ENCODE measurements around the gene LRMDA. TPM values are rescaled to one million over a fixed set of nuclear protein-coding genes. Genes with fewer than 3 reads are reported as not detected.

The LRMDA gene
- total RNA-seq, 4 donors from 2014 or later, result 0.88 to 14.1 (median 5.1) TPM; not detected in 1

GRCh38 chr10:76461024-76461423, 1029.6 kb downstream of the LRMDA start:
- no peaks in the 10 kb centered on the region for H3K9me3 ChIP-seq
- H3K36me3 ChIP-seq, result no peaks in the 10 kb centered on the region
- TF ChIP-seq POLR2A (IDR thresholded peaks at IDR 0.05), result no peak
- H3K4me3 ChIP-seq, result no peak overlapping the region
- peaks cover 0 to 18% (median 3%) of the 10 kb centered on the region in 3 donors for H3K4me1 ChIP-seq
- no peaks in the 10 kb centered on the region for H3K27me3 ChIP-seq
- intact Hi-C loops (cut with DNase I), result no loop called here
- H3K27ac ChIP-seq, result no peak overlapping the region
- DNase-seq, result no peak
- WGBS, 2 donors, result 89 to 91% methylated on average over 3 of the region's 3 CpGs

GRCh38 chr10:76463111-76463510, 1031.7 kb downstream of the LRMDA start:
- intact Hi-C loops (cut with DNase I), result no loop called here
- no peaks in the 10 kb centered on the region for H3K9me3 ChIP-seq
- TF ChIP-seq POLR2A (IDR thresholded peaks at IDR 0.05) (no peak), CTCF (IDR thresholded peaks at IDR 0.05) (no peak)
- H3K27ac ChIP-seq, result no peak overlapping the region
- 40% methylated on average over 1 of the region's 1 CpG; no CpG with 5 or more reads in 1 of the 2 donors for WGBS, 2 donors
- H3K36me3 ChIP-seq, result no peaks in the 10 kb centered on the region
- H3K4me3 ChIP-seq, result no peak overlapping the region
- peaks cover 0 to 18% (median 3%) of the 10 kb centered on the region in 3 donors for H3K4me1 ChIP-seq
- DNase-seq, result no peak
- no peaks in the 10 kb centered on the region for H3K27me3 ChIP-seq

- Histone ChIP-seq H3K36me3 (no peaks in the 10 kb centered on the region), H3K9me3 (no peaks in the 10 kb centered on the region), H3K4me1 (no peaks in the 10 kb centered on the region), H3K27me3 (no peaks in the 10 kb centered on the region), H3K4me3 (no peak overlapping the region), H3K27ac (no peak overlapping the region)
- TF ChIP-seq POLR2A (IDR thresholded peaks at IDR 0.05), result no peak
- no peak for TF ChIP-seq CTCF (IDR thresholded peaks at IDR 0.05)
- intact Hi-C loops (cut with DNase I), result no loop called here
- no peak for DNase-seq
- WGBS, 2 donors, result 60 to 71% methylated on average over 6 of the region's 6 CpGs
These were observed 1035.5 kb downstream of the LRMDA start for GRCh38 chr10:76466836-76467503.

GRCh38 chr10:76469675-76470074, 1038.3 kb downstream of the LRMDA start:
- Histone ChIP-seq H3K4me3 (no peak overlapping the region), H3K36me3 (no peaks in the 10 kb centered on the region), H3K27me3 (no peaks in the 10 kb centered on the region), H3K4me1 (no peaks in the 10 kb centered on the region), H3K9me3 (no peaks in the 10 kb centered on the region), H3K27ac (no peak overlapping the region)
- no peak for DNase-seq
- intact Hi-C loops (cut with DNase I), result no loop called here
- TF ChIP-seq POLR2A (IDR thresholded peaks at IDR 0.05) (no peak), CTCF (IDR thresholded peaks at IDR 0.05) (no peak)

- H3K36me3 ChIP-seq, result no peaks in the 10 kb centered on the region
- no peaks in the 10 kb centered on the region for H3K27me3 ChIP-seq
- H3K27ac ChIP-seq, result no peak overlapping the region
- 78 to 81% methylated on average over 5 of the region's 5 CpGs for WGBS, 2 donors
- no peak for DNase-seq
- intact Hi-C loops (cut with DNase I), result no loop called here
- H3K4me3 ChIP-seq, result no peak overlapping the region
- H3K4me1 ChIP-seq, result no peaks in the 10 kb centered on the region
- TF ChIP-seq CTCF (IDR thresholded peaks at IDR 0.05) (no peak), POLR2A (IDR thresholded peaks at IDR 0.05) (no peak)
- H3K9me3 ChIP-seq, result no peaks in the 10 kb centered on the region
These were observed 1047.8 kb downstream of the LRMDA start for GRCh38 chr10:76479103-76479790.
